Psoas muscle (tissue), 8 donors: ENCODE results near the gene HMOX1. TPM values are rescaled to one million over a fixed set of nuclear protein-coding genes. Genes with fewer than 3 reads are reported as not detected.

Experiments used
- ATAC-seq, 4 donors: fragments of 200-7000 bp; cut with Tn5 transposase; one replicate each; pipeline ENCODE4 v1.9.1; 2020; ENCODE audit warnings: moderate library complexity in 3 of 4, mild to moderate bottlenecking in 2 of 4
- DNase-seq, 2 donors: peaks; one replicate each; pipeline ENCODE4 v3.0.0-alpha.2; 2020
- H3K27ac ChIP-seq: fragments of 200-600 bp; one replicate; pipeline ENCODE4 v1.8.0; 2022
- H3K27me3 ChIP-seq, 3 donors: fragments of 200-600 bp in 1 of 3; one replicate each; pipeline versions ENCODE4 v1.6.1 to v1.8.0; 2013 to 2022; ENCODE audit warnings: low read length in 2 of 3, mild to moderate bottlenecking in 2 of 3, moderate library complexity in 1 of 3; ENCODE audit not compliant: insufficient read depth in 3 of 3
- H3K36me3 ChIP-seq, 2 donors: fragments of 200-600 bp in 1 of 2; one replicate each; pipeline versions ENCODE4 v1.6.1 to v1.8.0; 2013 to 2022; ENCODE audit warnings: low read depth in 1 of 2, mild to moderate bottlenecking in 1 of 2, moderate library complexity in 1 of 2; ENCODE audit not compliant: insufficient read depth in 1 of 2
- H3K4me1 ChIP-seq: fragments of 200-600 bp; one replicate; pipeline ENCODE4 v1.8.0; 2022
- H3K4me3 ChIP-seq: fragments of 200-600 bp; one replicate; pipeline ENCODE4 v1.8.0; 2022; ENCODE audit warnings: mild to moderate bottlenecking
- H3K9me3 ChIP-seq: fragments of 200-600 bp; one replicate; pipeline ENCODE4 v1.8.0; 2022
- WGBS, 3 donors: extraction: QIAGEN DNeasy Blood & Tissue Kit; methylation state at CpG; one replicate each; pipeline versions ENCODE4 v1.1.6 to v1.1.7; 2013; 5-methylcytosine and 5-hydroxymethylcytosine counted together
- intact Hi-C, 2 donors: fragments of 100-400 bp; cut with DNase I; formaldehyde crosslinking; loops; one replicate each; pipeline versions ENCODE4 v1.11.0 to v1.14.2; 2022
- polyA plus RNA-seq, 3 donors: library from polyadenylated mRNA; stranded (reverse); fragments of 200-250 nt; gene quantifications; one replicate each; pipeline ENCODE4 v1.2.3, GENCODE V29; 2013
- total RNA-seq, 4 donors: library from RNA; stranded (reverse); fragmentation: NEBNext Ultra II Directional in 2 of 4; extraction: Animal tissue kit (Norgen Biotek cat#: 25700) in 2 of 4; gene quantifications; one replicate each; pipeline versions ENCODE4 v1.2.1 to v1.2.4, GENCODE V29; 2021 to 2023
- TF ChIP-seq, protein P1 (sequence below): fragments of 200-600 bp; IDR thresholded peaks from one replicate; pipeline ENCODE4 v1.8.0; 2022; ENCODE audit warnings: antibody characterized with exemption
- donor health status: healthy with polysubstance abuse.
- donor health status: DM: no; HTN: no; CAD: no; lungs with moderate emphysema.
- donor health status: Bipolar disorder and iron deficiency.
- donor health status: healthy.
- donor health status: DM: yes; HTN: yes; CAD: no.
- donor health status: DM: no; HTN: no; CAD: no.
- donor health status: DM: no; HTN: no; CAD: no.
- donor health status: DM: yes; HTN: yes; CAD: no.

Gene HMOX1
- total and polyA plus RNA-seq, 7 donors: 20.5 to 249 (median 75.0) TPM

GRCh38 chr22:35346596-35347220, 34.2 kb upstream of the HMOX1 start:
- H3K36me3 ChIP-seq: peaks cover 9 to 58% of the 10 kb centered on the region in 2 donors
- WGBS, 3 donors: 80 to 87% (median 83%) methylated on average over 18 to 19 of the region's 19 CpGs
- H3K4me1 ChIP-seq: peaks cover 14% of the 10 kb centered on the region
- ATAC-seq: no peak
- TF ChIP-seq, protein P1, sequence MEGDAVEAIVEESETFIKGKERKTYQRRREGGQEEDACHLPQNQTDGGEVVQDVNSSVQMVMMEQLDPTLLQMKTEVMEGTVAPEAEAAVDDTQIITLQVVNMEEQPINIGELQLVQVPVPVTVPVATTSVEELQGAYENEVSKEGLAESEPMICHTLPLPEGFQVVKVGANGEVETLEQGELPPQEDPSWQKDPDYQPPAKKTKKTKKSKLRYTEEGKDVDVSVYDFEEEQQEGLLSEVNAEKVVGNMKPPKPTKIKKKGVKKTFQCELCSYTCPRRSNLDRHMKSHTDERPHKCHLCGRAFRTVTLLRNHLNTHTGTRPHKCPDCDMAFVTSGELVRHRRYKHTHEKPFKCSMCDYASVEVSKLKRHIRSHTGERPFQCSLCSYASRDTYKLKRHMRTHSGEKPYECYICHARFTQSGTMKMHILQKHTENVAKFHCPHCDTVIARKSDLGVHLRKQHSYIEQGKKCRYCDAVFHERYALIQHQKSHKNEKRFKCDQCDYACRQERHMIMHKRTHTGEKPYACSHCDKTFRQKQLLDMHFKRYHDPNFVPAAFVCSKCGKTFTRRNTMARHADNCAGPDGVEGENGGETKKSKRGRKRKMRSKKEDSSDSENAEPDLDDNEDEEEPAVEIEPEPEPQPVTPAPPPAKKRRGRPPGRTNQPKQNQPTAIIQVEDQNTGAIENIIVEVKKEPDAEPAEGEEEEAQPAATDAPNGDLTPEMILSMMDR: no peak
- intact Hi-C loops: no loop called here
- H3K4me3 ChIP-seq: no peak overlapping the region
- no peaks in the 10 kb centered on the region for H3K27me3 ChIP-seq
- no peak for DNase-seq
- H3K9me3 ChIP-seq: no peaks in the 10 kb centered on the region
- H3K27ac ChIP-seq: no peak overlapping the region

GRCh38 chr22:35347462-35347861, 33.4 kb upstream of the HMOX1 start:
- 82 to 85% (median 83%) methylated on average over 10 of the region's 10 CpGs for WGBS, 3 donors
- Histone ChIP-seq H3K4me1 (peaks cover 16% of the 10 kb centered on the region), H3K4me3 (no peak overlapping the region), H3K27ac (no peak overlapping the region), H3K36me3 (peaks cover 9 to 50% of the 10 kb centered on the region in 2 donors), H3K27me3 (no peaks in the 10 kb centered on the region), H3K9me3 (no peaks in the 10 kb centered on the region)
- DNase-seq (no peak), ATAC-seq (no peak)
- TF ChIP-seq, protein P1: no peak
- intact Hi-C loops: no loop called here

GRCh38 chr22:35348026-35348590, 32.8 kb upstream of the HMOX1 start:
- 93 to 94% (median 93%) methylated on average over 18 of the region's 18 CpGs for WGBS, 3 donors
- intact Hi-C loops: no loop called here
- Histone ChIP-seq H3K4me3 (no peak overlapping the region), H3K36me3 (peaks cover 9 to 50% of the 10 kb centered on the region in 2 donors), H3K4me1 (peaks cover 16% of the 10 kb centered on the region), H3K9me3 (no peaks in the 10 kb centered on the region), H3K27me3 (no peaks in the 10 kb centered on the region), H3K27ac (no peak overlapping the region)
- DNase-seq: no peak
- TF ChIP-seq, protein P1: no peak
- no peak for ATAC-seq

- Histone ChIP-seq H3K36me3 (peaks cover 5 to 50% of the 10 kb centered on the region in 2 donors), H3K4me3 (no peak overlapping the region), H3K4me1 (peaks cover 16% of the 10 kb centered on the region), H3K9me3 (no peaks in the 10 kb centered on the region), H3K27me3 (no peaks in the 10 kb centered on the region), H3K27ac (no peak overlapping the region)
- TF ChIP-seq, protein P1: no peak
- DNase-seq: no peak
- intact Hi-C loops: no loop called here
- ATAC-seq: no peak
- WGBS, 3 donors: 78 to 87% (median 84%) methylated on average over 5 of the region's 5 CpGs
Measured at GRCh38 chr22:35348703-35349102, 32.2 kb upstream of the HMOX1 start.

GRCh38 chr22:35349368-35349703, 31.6 kb upstream of the HMOX1 start:
- DNase-seq (no peak), ATAC-seq (no peak)
- TF ChIP-seq, protein P1: no peak
- intact Hi-C loops: no loop called here
- Histone ChIP-seq H3K9me3 (no peaks in the 10 kb centered on the region), H3K27me3 (no peaks in the 10 kb centered on the region), H3K4me3 (no peak overlapping the region), H3K4me1 (peaks cover 16% of the 10 kb centered on the region), H3K36me3 (peaks cover 4 to 45% of the 10 kb centered on the region in 2 donors), H3K27ac (no peak overlapping the region)
- 43 to 65% (median 51%) methylated on average over 9 of the region's 9 CpGs for WGBS, 3 donors
